Measurements from ENCODE around the gene SH3BP1.

SH3BP1 gene

GRCh38 chr22:37674951-37675929 is 35.8 kb downstream of the SH3BP1 start, which contains the start of gene LGALS1:
Gene LGALS1 (plus strand): TSS chr22:37675636. CDS start chr22:37675703, 67 bp downstream.
- DNase-seq (ENCODE audit: insufficient read length, low spot score) (peak; percentile 72), FAIRE-seq (peak; percentile 84)
- TF ChIP-seq POLR2AphosphoS5 (IDR thresholded peaks at IDR 0.05; ENCODE audit: low read depth, low read length), result no peak
- TF ChIP-seq POLR2A (IDR thresholded peaks at IDR 0.05; ENCODE audit: low read depth, low read length), result no peak
- no peak for TF ChIP-seq PAX5 (IDR thresholded peaks at IDR 0.05; ENCODE audit: insufficient read depth, low read length, severe bottlenecking)
- no peak for TF ChIP-seq POU2F2 (IDR thresholded peaks at IDR 0.05; ENCODE audit: low read depth, low read length)
- no peak for TF ChIP-seq SPI1 (IDR thresholded peaks at IDR 0.05; ENCODE audit: low read depth, low read length)
- TF ChIP-seq TAF1 (IDR thresholded peaks at IDR 0.05; ENCODE audit: low read depth, low read length), result no peak

- FAIRE-seq (no peak), DNase-seq (ENCODE audit: insufficient read length, low spot score) (no peak)
- TF ChIP-seq SPI1 (IDR thresholded peaks at IDR 0.05; ENCODE audit: low read depth, low read length), result no peak; the same call in 1 of the 2 replicates
- TF ChIP-seq TAF1 (IDR thresholded peaks at IDR 0.05; ENCODE audit: low read depth, low read length), result no peak
- no peak for TF ChIP-seq POLR2AphosphoS5 (IDR thresholded peaks at IDR 0.05; ENCODE audit: low read depth, low read length)
- TF ChIP-seq POU2F2 (IDR thresholded peaks at IDR 0.05; ENCODE audit: low read depth, low read length), result no peak
- TF ChIP-seq PAX5 (IDR thresholded peaks at IDR 0.05; ENCODE audit: insufficient read depth, low read length, severe bottlenecking), result no peak
- TF ChIP-seq POLR2A (IDR thresholded peaks at IDR 0.05; ENCODE audit: low read depth, low read length), result no peak
Measured at GRCh38 chr22:37675930-37676735, 36.7 kb downstream of the SH3BP1 start.

GRCh38 chr22:37676736-37677492 is 37.4 kb downstream of the SH3BP1 start:
- no peak; the same call in 1 of the 2 replicates for TF ChIP-seq POLR2A (IDR thresholded peaks at IDR 0.05; ENCODE audit: low read depth, low read length)
- TF ChIP-seq POLR2AphosphoS5 (IDR thresholded peaks at IDR 0.05; ENCODE audit: low read depth, low read length), result 0 out of 2 replicates have a peak, but pooled peaks have one; percentile 38
- no peak for TF ChIP-seq PAX5 (IDR thresholded peaks at IDR 0.05; ENCODE audit: insufficient read depth, low read length, severe bottlenecking)
- TF ChIP-seq SPI1 (IDR thresholded peaks at IDR 0.05; ENCODE audit: low read depth, low read length), result 0 out of 2 replicates have a peak, but pooled peaks have one; percentile 1
- TF ChIP-seq TAF1 (IDR thresholded peaks at IDR 0.05; ENCODE audit: low read depth, low read length), result no peak
- TF ChIP-seq POU2F2 (IDR thresholded peaks at IDR 0.05; ENCODE audit: low read depth, low read length), result no peak
- DNase-seq (ENCODE audit: insufficient read length, low spot score) (peak; percentile 80), FAIRE-seq (peak; percentile 96)

- TF ChIP-seq TAF1 (IDR thresholded peaks at IDR 0.05; ENCODE audit: low read depth, low read length) (no peak), SPI1 (IDR thresholded peaks at IDR 0.05; ENCODE audit: low read depth, low read length) (peak; percentile 63; the same call in 1 of the 2 replicates)
- DNase-seq (ENCODE audit: insufficient read length, low spot score) (no peak), FAIRE-seq (no peak)
Measured at GRCh38 chr22:37677493-37677974, 38.1 kb downstream of the SH3BP1 start.

- FAIRE-seq (no peak), DNase-seq (ENCODE audit: insufficient read length, low spot score) (no peak)
- TF ChIP-seq POU2F2 (IDR thresholded peaks at IDR 0.05; ENCODE audit: low read depth, low read length) (no peak), SPI1 (IDR thresholded peaks at IDR 0.05; ENCODE audit: low read depth, low read length) (no peak), POLR2AphosphoS5 (IDR thresholded peaks at IDR 0.05; ENCODE audit: low read depth, low read length) (no peak)
Measured at GRCh38 chr22:37678372-37678771, 38.9 kb downstream of the SH3BP1 start.

DNA sequence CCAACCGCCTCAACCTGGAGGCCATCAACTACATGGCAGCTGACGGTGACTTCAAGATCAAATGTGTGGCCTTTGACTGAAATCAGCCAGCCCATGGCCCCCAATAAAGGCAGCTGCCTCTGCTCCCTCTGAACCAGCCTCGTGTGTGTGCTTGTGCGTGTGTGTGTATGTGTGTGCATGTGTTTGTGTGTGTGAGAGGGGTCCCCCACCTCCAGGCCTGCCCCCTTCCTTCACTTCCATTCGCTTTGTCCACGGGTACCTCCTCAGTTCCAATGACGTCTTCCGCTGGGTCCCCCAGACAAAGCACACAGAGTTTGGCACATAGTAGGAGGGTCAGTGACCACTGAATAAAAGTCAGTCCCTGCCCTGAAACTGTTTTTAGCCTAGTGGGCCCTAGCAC is 40.2 kb downstream of the SH3BP1 start:
- TF ChIP-seq TAF1 (IDR thresholded peaks at IDR 0.05; ENCODE audit: low read depth, low read length), result no peak
- no peak for TF ChIP-seq POLR2AphosphoS5 (IDR thresholded peaks at IDR 0.05; ENCODE audit: low read depth, low read length)
- no peak for TF ChIP-seq POLR2A (IDR thresholded peaks at IDR 0.05; ENCODE audit: low read depth, low read length)
- TF ChIP-seq POU2F2 (IDR thresholded peaks at IDR 0.05; ENCODE audit: low read depth, low read length), result no peak
- TF ChIP-seq PAX5 (IDR thresholded peaks at IDR 0.05; ENCODE audit: insufficient read depth, low read length, severe bottlenecking), result no peak
- no peak for TF ChIP-seq SPI1 (IDR thresholded peaks at IDR 0.05; ENCODE audit: low read depth, low read length)
- DNase-seq (ENCODE audit: insufficient read length, low spot score) (no peak), FAIRE-seq (no peak)

DNA sequence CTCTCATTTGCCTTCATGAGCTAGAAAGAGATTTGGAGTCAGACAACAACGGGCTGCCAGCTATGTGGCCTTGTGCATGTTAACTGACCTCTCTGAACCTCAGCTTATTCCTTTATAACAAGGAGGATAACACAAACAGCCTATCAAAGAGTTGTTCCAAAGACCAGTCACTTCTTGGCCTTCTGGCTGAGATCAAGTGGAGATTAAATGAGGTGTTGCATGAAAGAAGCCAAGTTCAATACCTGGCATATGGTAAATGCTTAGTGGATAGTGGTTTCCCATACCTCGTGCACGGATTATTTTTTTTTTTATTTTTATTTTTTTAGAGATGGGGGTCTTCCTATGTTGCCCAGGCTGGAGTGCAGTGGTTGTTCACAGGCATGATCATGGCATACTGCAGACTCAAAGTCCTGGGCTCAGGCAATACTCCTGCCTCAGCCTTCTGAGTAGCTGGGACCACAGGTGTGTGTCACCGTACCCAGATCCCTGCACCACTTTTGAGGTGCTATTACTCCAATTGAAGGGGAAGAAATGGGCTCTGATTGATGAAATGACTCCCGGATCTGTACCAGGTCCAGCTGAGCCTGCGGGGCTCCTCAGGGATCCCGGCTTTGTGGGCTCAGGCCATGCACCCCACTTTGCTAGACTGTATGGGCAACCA is 40.9 kb downstream of the SH3BP1 start:
- no peak for TF ChIP-seq POLR2A (IDR thresholded peaks at IDR 0.05; ENCODE audit: low read depth, low read length)
- TF ChIP-seq POLR2AphosphoS5 (IDR thresholded peaks at IDR 0.05; ENCODE audit: low read depth, low read length), result no peak
- TF ChIP-seq SPI1 (IDR thresholded peaks at IDR 0.05; ENCODE audit: low read depth, low read length), result no peak
- no peak for TF ChIP-seq POU2F2 (IDR thresholded peaks at IDR 0.05; ENCODE audit: low read depth, low read length)
- no peak for TF ChIP-seq PAX5 (IDR thresholded peaks at IDR 0.05; ENCODE audit: insufficient read depth, low read length, severe bottlenecking)
- no peak for TF ChIP-seq TAF1 (IDR thresholded peaks at IDR 0.05; ENCODE audit: low read depth, low read length)
- FAIRE-seq (no peak), DNase-seq (ENCODE audit: insufficient read length, low spot score) (no peak)

- DNase-seq (ENCODE audit: insufficient read length, low spot score), result no peak
- no peak for FAIRE-seq
- no peak for TF ChIP-seq POLR2A (IDR thresholded peaks at IDR 0.05; ENCODE audit: low read depth, low read length)
- TF ChIP-seq POLR2AphosphoS5 (IDR thresholded peaks at IDR 0.05; ENCODE audit: low read depth, low read length), result no peak
- TF ChIP-seq TAF1 (IDR thresholded peaks at IDR 0.05; ENCODE audit: low read depth, low read length), result no peak
- TF ChIP-seq POU2F2 (IDR thresholded peaks at IDR 0.05; ENCODE audit: low read depth, low read length), result no peak
- TF ChIP-seq SPI1 (IDR thresholded peaks at IDR 0.05; ENCODE audit: low read depth, low read length), result no peak
- TF ChIP-seq PAX5 (IDR thresholded peaks at IDR 0.05; ENCODE audit: insufficient read depth, low read length, severe bottlenecking), result no peak
Measured at GRCh38 chr22:37681001-37681424, 41.5 kb downstream of the SH3BP1 start.

Data from GM12891 (cell line).